ENCODE data around the gene BAMBI. TPM values are rescaled to one million over a fixed set of nuclear protein-coding genes. Genes with fewer than 3 reads are reported as not detected.

BAMBI gene
- total RNA-seq, 5 donors from 2014 or later (not counting 1 experiment from before 2014, with no cell fraction given) = 0.16 to 2.3 (median 0.41) TPM

DNA sequence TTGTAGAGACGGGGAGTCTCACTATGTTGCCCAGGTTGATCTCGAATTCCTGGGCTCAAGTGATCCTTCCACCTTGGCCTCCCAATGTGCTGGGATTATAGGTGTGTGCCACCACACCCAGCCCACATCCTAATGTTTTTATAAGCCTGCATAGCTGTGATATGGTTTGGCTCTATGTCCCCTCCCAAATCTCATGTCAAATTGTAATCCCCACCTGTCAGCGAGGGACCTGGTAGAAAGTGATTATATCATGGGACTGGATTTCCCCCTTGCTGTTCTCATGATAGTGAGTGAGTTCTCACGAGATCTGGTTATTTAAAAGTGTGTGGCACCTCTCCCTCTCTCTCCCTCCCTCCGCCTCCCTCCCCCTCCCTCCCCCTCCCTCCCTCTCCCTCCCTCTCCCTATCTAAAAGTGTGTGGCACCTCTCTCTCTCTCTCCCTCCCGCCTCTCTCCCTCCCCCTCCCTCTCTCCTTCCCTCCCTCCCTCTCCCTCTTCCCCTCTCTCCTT lies 13.9 kb downstream of the BAMBI start:
- H3K36me3 ChIP-seq (ENCODE audit: control insufficient read depth in 2 of 2, extremely low read depth in 1 of 2, insufficient read depth in 1 of 2, low read length in 1 of 2) = no peaks in the 10 kb centered on the region

DNA sequence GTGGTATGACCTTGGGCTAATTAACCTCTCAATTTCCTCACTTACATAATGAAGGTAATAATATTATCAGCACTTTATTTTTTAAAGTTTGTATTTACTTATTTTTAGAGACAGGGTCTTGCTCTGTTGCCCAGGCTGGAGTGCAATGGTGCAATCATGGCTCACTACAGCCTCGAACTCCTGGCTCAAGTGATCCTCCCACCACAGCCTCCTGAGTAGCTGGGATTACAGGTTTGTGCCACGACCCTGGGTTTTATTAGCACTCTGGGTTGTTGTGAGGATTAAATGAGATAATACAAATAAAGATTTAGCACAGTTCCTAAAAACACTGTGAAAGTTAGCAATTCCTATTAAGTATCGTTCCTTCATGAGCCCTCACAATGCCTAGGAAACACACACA lies 14.7 kb downstream of the BAMBI start:
- H3K27me3 ChIP-seq (replicated peaks in 1 of 2; ENCODE audit: control insufficient read depth in 2 of 2, extremely low read depth in 1 of 2, insufficient read depth in 2 of 2, low read length in 1 of 2) = peaks cover 0 to 19% of the 10 kb centered on the region in 2 experiments
- no peak for DNase-seq
- no peaks in the 10 kb centered on the region for H3K9me3 ChIP-seq
- H3K36me3 ChIP-seq (ENCODE audit: control insufficient read depth in 2 of 2, extremely low read depth in 1 of 2, insufficient read depth in 1 of 2, low read length in 1 of 2) = no peaks in the 10 kb centered on the region
- WGBS (ENCODE audit: insufficient coverage) = no CpG with 5 or more reads among the region's 3 CpGs
- Mint-ChIP-seq H3K9me3 (no peaks in the 10 kb centered on the region), H3K36me3 (no peaks in the 10 kb centered on the region), H3K27ac (no peak overlapping the region), H3K4me3 (no peak overlapping the region), H3K27me3 (peaks cover 24 to 35% of the 10 kb centered on the region in 2 donors), H3K4me1 (no peaks in the 10 kb centered on the region)
- H3K4me3 ChIP-seq (ENCODE audit: control insufficient read depth in 1 of 2, extremely low read depth in 1 of 2, low read length in 1 of 2) = no peak overlapping the region
- H3K27ac ChIP-seq (ENCODE audit: low read length) = no peak overlapping the region
- no peak for ATAC-seq (replicated peaks in 1 of 4)
- H3K4me1 ChIP-seq (ENCODE audit: control insufficient read depth in 1 of 2, extremely low read depth in 1 of 2, insufficient read depth in 2 of 2, low read length in 2 of 2) = no peaks in the 10 kb centered on the region
- ChIA-PET CTCF (interaction anchor here in 1 of 2 donors (0.6 kb wide), 1 partner anchor 26 kb away, joined by 9 read pairs; no protein-coding TSS in a partner anchor), POLR2A (no interaction called here)

More for the DNA sequence above, 13.9 kb downstream of the BAMBI start:
- CTCF ChIA-PET = interaction anchor here (0.7 kb wide), 2 partner anchors 18 to 613 kb away, joined by 3 to 6 read pairs; no protein-coding TSS in a partner anchor
- Mint-ChIP-seq H3K27ac (no peak overlapping the region), H3K27me3 (peaks cover 28 to 38% of the 10 kb centered on the region in 2 donors), H3K4me1 (no peaks in the 10 kb centered on the region), H3K9me3 (no peaks in the 10 kb centered on the region), H3K4me3 (no peak overlapping the region), H3K36me3 (no peaks in the 10 kb centered on the region)
- Histone ChIP-seq H3K27me3 (replicated peaks in 1 of 2; ENCODE audit: control insufficient read depth in 2 of 2, extremely low read depth in 1 of 2, insufficient read depth in 2 of 2, low read length in 1 of 2) (peaks cover 0 to 18% of the 10 kb centered on the region in 2 experiments), H3K4me1 (ENCODE audit: control insufficient read depth in 1 of 2, extremely low read depth in 1 of 2, insufficient read depth in 2 of 2, low read length in 2 of 2) (no peaks in the 10 kb centered on the region), H3K4me3 (ENCODE audit: control insufficient read depth in 1 of 2, extremely low read depth in 1 of 2, low read length in 1 of 2) (no peak overlapping the region), H3K9me3 (no peaks in the 10 kb centered on the region), H3K27ac (ENCODE audit: low read length) (no peak overlapping the region)
- ATAC-seq (replicated peaks in 1 of 4) (no peak), DNase-seq (no peak)
- POLR2A ChIA-PET = interaction anchor here in 1 of 2 donors (0.7 kb wide), 1 partner anchor 1477 kb away, joined by 3 read pairs; no protein-coding TSS in a partner anchor
- WGBS (ENCODE audit: insufficient coverage) = 80% methylated on average over 1 of the region's 6 CpGs

DNA sequence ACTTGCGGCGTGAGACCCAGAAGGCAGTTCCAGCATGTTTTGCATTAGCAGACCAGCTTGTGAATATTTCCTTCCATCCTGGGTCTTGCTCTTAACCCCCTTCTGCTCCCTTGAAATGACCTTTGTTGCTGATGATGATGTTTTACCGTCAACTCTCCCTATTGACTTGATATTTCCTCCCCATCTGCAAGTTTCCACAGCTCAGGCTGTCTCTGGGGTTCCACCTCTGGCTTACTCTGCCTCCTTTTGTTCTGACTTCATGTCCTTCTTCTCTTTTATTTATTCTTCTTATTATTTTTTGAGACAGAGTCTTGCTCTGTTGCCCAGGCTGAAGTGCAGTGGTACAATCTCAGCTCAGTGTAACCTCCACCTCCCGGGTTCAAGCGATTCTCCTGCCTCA lies 17.2 kb downstream of the BAMBI start:
- Mint-ChIP-seq H3K27me3 (peaks cover 23 to 37% of the 10 kb centered on the region in 2 donors), H3K4me3 (no peak overlapping the region), H3K27ac (no peak overlapping the region), H3K9me3 (no peaks in the 10 kb centered on the region), H3K4me1 (no peaks in the 10 kb centered on the region), H3K36me3 (no peaks in the 10 kb centered on the region)
- DNase-seq (no peak), ATAC-seq (replicated peaks in 1 of 4) (no peak)
- ChIA-PET CTCF (no interaction called here), POLR2A (no interaction called here)
- Histone ChIP-seq H3K27me3 (replicated peaks in 1 of 2; ENCODE audit: control insufficient read depth in 2 of 2, extremely low read depth in 1 of 2, insufficient read depth in 2 of 2, low read length in 1 of 2) (peaks cover 0 to 17% of the 10 kb centered on the region in 2 experiments), H3K4me1 (ENCODE audit: control insufficient read depth in 1 of 2, extremely low read depth in 1 of 2, insufficient read depth in 2 of 2, low read length in 2 of 2) (no peaks in the 10 kb centered on the region), H3K36me3 (ENCODE audit: control insufficient read depth in 2 of 2, extremely low read depth in 1 of 2, insufficient read depth in 1 of 2, low read length in 1 of 2) (no peaks in the 10 kb centered on the region), H3K9me3 (no peaks in the 10 kb centered on the region), H3K27ac (ENCODE audit: low read length) (no peak overlapping the region), H3K4me3 (ENCODE audit: control insufficient read depth in 1 of 2, extremely low read depth in 1 of 2, low read length in 1 of 2) (no peak overlapping the region)
- 75% methylated on average over 3 of the region's 5 CpGs for WGBS (ENCODE audit: insufficient coverage)

DNA sequence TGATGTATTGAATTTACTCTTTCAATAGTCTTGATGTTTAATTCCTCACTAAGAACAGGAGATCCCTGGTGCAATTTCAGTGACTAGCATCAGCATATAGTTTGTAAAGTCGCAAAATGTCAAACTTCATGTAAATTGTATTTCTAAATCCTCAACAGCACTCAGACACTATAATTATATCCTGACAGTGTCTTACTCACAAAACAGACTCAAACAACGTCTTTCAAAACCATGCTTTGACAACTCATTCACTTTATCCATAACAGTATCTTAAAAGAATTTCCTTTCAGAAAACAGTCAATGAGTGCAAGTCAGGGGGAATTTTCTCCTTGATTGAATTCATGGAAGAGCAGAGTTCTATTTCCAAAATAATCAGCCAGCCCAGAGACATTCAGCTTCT lies 20.8 kb downstream of the BAMBI start:
- Mint-ChIP-seq H3K27me3 (peaks cover 23 to 25% of the 10 kb centered on the region in 2 donors), H3K9me3 (no peaks in the 10 kb centered on the region), H3K27ac (no peak overlapping the region), H3K4me3 (no peak overlapping the region), H3K36me3 (no peaks in the 10 kb centered on the region), H3K4me1 (no peaks in the 10 kb centered on the region)
- Histone ChIP-seq H3K36me3 (ENCODE audit: control insufficient read depth in 2 of 2, extremely low read depth in 1 of 2, insufficient read depth in 1 of 2, low read length in 1 of 2) (no peaks in the 10 kb centered on the region), H3K27ac (ENCODE audit: low read length) (no peak overlapping the region), H3K9me3 (no peaks in the 10 kb centered on the region), H3K27me3 (replicated peaks in 1 of 2; ENCODE audit: control insufficient read depth in 2 of 2, extremely low read depth in 1 of 2, insufficient read depth in 2 of 2, low read length in 1 of 2) (peaks cover 0 to 23% of the 10 kb centered on the region in 2 experiments), H3K4me3 (ENCODE audit: control insufficient read depth in 1 of 2, extremely low read depth in 1 of 2, low read length in 1 of 2) (no peak overlapping the region), H3K4me1 (ENCODE audit: control insufficient read depth in 1 of 2, extremely low read depth in 1 of 2, insufficient read depth in 2 of 2, low read length in 2 of 2) (no peaks in the 10 kb centered on the region)
- ChIA-PET POLR2A (no interaction called here), CTCF (no interaction called here)
- ATAC-seq (replicated peaks in 1 of 4) = no peak
- WGBS (ENCODE audit: insufficient coverage) = 70% methylated on average over 2 of the region's 2 CpGs
- DNase-seq = no peak

DNA sequence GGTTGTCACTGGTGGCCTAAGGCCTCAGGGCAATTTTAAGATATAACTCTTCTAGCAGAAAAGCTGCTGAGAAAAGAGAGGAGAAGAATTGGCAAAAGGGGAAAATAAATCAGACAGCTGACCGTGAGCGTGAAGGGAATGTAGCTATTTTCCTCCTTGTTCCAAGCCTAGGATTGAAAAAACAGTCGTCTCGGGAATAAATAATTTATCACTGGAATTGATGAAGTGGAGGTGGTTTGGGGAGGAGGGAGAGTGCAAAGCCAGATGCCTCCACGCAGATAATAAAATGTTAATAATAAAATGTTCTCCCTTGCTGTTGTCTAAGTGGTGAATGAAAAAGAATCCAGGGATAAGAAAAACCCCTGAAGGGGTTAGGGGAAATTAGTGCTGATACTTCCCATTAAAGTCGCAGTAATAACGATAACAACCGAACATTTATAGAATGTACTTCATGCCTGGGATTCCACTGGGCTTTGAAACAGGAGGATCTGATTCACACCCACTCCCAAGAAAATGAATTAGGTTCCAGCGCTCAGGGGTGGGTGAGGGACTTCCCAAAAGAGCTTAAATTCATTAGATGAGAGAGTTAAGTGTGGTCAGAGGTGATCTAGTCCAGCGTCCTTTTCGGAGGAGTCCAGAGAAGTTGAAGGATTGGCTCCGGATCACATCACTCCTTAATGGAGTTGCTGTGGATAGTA lies 27.3 kb downstream of the BAMBI start:
- ChIA-PET POLR2A (no interaction called here), CTCF (no interaction called here)
- Histone ChIP-seq H3K27ac (ENCODE audit: low read length) (no peak overlapping the region), H3K27me3 (replicated peaks in 1 of 2; ENCODE audit: control insufficient read depth in 2 of 2, extremely low read depth in 1 of 2, insufficient read depth in 2 of 2, low read length in 1 of 2) (peaks cover 0 to 17% of the 10 kb centered on the region in 2 experiments), H3K36me3 (ENCODE audit: control insufficient read depth in 2 of 2, extremely low read depth in 1 of 2, insufficient read depth in 1 of 2, low read length in 1 of 2) (no peaks in the 10 kb centered on the region), H3K4me1 (ENCODE audit: control insufficient read depth in 1 of 2, extremely low read depth in 1 of 2, insufficient read depth in 2 of 2, low read length in 2 of 2) (no peaks in the 10 kb centered on the region), H3K9me3 (no peaks in the 10 kb centered on the region), H3K4me3 (ENCODE audit: control insufficient read depth in 1 of 2, extremely low read depth in 1 of 2, low read length in 1 of 2) (no peak overlapping the region)
- Mint-ChIP-seq H3K9me3 (no peaks in the 10 kb centered on the region), H3K27ac (no peak overlapping the region), H3K36me3 (no peaks in the 10 kb centered on the region), H3K27me3 (peaks cover 10 to 21% of the 10 kb centered on the region in 2 donors), H3K4me3 (no peak overlapping the region), H3K4me1 (no peaks in the 10 kb centered on the region)
- ATAC-seq (replicated peaks in 1 of 4) (no peak), DNase-seq (no peak)
- WGBS (ENCODE audit: insufficient coverage) = 94% methylated on average over 6 of the region's 12 CpGs

DNA sequence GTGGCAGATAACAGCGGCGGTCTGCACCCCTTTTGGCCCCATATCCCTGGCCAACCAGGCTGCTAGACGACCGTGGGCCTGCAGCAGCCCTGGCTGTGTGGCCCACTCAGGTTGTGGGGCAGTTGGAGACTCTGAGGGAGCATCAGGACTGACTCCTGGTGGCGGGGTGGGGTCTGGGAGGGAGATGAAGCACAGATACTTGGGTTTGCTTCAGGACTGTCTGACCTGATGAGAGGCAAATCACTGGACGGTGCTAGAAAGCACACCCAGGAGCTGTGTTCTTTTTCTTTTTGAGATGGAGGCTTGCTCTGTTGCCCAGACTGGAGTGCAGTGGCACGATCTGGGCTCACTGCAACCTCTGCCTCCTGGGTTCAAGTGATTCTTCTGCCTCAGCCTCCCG lies 28.2 kb downstream of the BAMBI start:
- Histone ChIP-seq H3K36me3 (ENCODE audit: control insufficient read depth in 2 of 2, extremely low read depth in 1 of 2, insufficient read depth in 1 of 2, low read length in 1 of 2) (no peaks in the 10 kb centered on the region), H3K4me3 (ENCODE audit: control insufficient read depth in 1 of 2, extremely low read depth in 1 of 2, low read length in 1 of 2) (no peak overlapping the region), H3K27ac (ENCODE audit: low read length) (no peak overlapping the region), H3K27me3 (replicated peaks in 1 of 2; ENCODE audit: control insufficient read depth in 2 of 2, extremely low read depth in 1 of 2, insufficient read depth in 2 of 2, low read length in 1 of 2) (peaks cover 0 to 17% of the 10 kb centered on the region in 2 experiments), H3K4me1 (ENCODE audit: control insufficient read depth in 1 of 2, extremely low read depth in 1 of 2, insufficient read depth in 2 of 2, low read length in 2 of 2) (no peaks in the 10 kb centered on the region), H3K9me3 (no peaks in the 10 kb centered on the region)
- Mint-ChIP-seq H3K9me3 (no peaks in the 10 kb centered on the region), H3K27ac (no peak overlapping the region), H3K4me1 (no peaks in the 10 kb centered on the region), H3K4me3 (no peak overlapping the region), H3K27me3 (peaks cover 10 to 21% of the 10 kb centered on the region in 2 donors), H3K36me3 (no peaks in the 10 kb centered on the region)
- ChIA-PET CTCF (no interaction called here), POLR2A (no interaction called here)
- ATAC-seq (replicated peaks in 1 of 4) (no peak), DNase-seq (no peak)
- WGBS (ENCODE audit: insufficient coverage) = 44% methylated on average over 6 of the region's 8 CpGs
